ENCODE measurements around the gene JADE3. TPM values are rescaled to one million over a fixed set of nuclear protein-coding genes. Genes with fewer than 3 reads are reported as not detected.
A peak's percentile ranks its signal among the peaks of the same experiment; 100 is the strongest.
"Not testable (repeated sequence)": the region's sequence is repeated elsewhere in the genome, so short reads cannot be mapped to it uniquely, and the experiment has no call there.

The JADE3 gene
- total RNA-seq, 1 donor from 2014 or later: 3.7 TPM

- no peak for TF ChIP-seq CTCF (conservative IDR thresholded peaks at IDR 0.05; ENCODE audit: low read depth, low read length)
- DNase-seq (ENCODE audit: low read depth): no peak
- H3K4me3 ChIP-seq (ENCODE audit: low read depth, low read length): no peak overlapping the region
Measured at GRCh38 chrX:46965125-46965758, 53.0 kb downstream of the JADE3 start.

GRCh38 chrX:46967547-46967946 lies 55.3 kb downstream of the JADE3 start:
- no peak for DNase-seq (ENCODE audit: low read depth)
- TF ChIP-seq CTCF (conservative IDR thresholded peaks at IDR 0.05; ENCODE audit: low read depth, low read length): no peak
- H3K4me3 ChIP-seq (ENCODE audit: low read depth, low read length): peak overlapping the region; percentile 18

- H3K4me3 ChIP-seq (ENCODE audit: low read depth, low read length): not testable (repeated sequence)
Measured at GRCh38 chrX:46977046-46977445, 64.8 kb downstream of the JADE3 start.

GRCh38 chrX:46978341-46979291 lies 66.4 kb downstream of the JADE3 start:
- no peak overlapping the region for H3K4me3 ChIP-seq (ENCODE audit: low read depth, low read length)
- DNase-seq (ENCODE audit: low read depth): no peak
- TF ChIP-seq CTCF (conservative IDR thresholded peaks at IDR 0.05; ENCODE audit: low read depth, low read length): peak; percentile 67

More at GRCh38 chrX:46977046-46977445, 64.8 kb downstream of the JADE3 start:
- DNase-seq (ENCODE audit: low read depth): not testable (repeated sequence)

- DNase-seq (ENCODE audit: low read depth): no peak
- TF ChIP-seq CTCF (conservative IDR thresholded peaks at IDR 0.05; ENCODE audit: low read depth, low read length): no peak
- no peak overlapping the region for H3K4me3 ChIP-seq (ENCODE audit: low read depth, low read length)
Measured at GRCh38 chrX:46984705-46985104, 72.5 kb downstream of the JADE3 start.

GRCh38 chrX:46989548-46989947 lies 77.3 kb downstream of the JADE3 start:
- DNase-seq (ENCODE audit: low read depth): no peak
- no peak overlapping the region for H3K4me3 ChIP-seq (ENCODE audit: low read depth, low read length)

More at GRCh38 chrX:46989548-46989947, 77.3 kb downstream of the JADE3 start:
- TF ChIP-seq CTCF (conservative IDR thresholded peaks at IDR 0.05; ENCODE audit: low read depth, low read length): no peak

Measured in epithelial cell of proximal tubule (primary cell).